ENCODE data around the gene HERC4. TPM values are rescaled to one million over a fixed set of nuclear protein-coding genes. Genes with fewer than 3 reads are reported as not detected.

HERC4 gene
- total and polyA plus RNA-seq, 7 experiments from 2014 or later = 21.2 to 113 (median 71.6) TPM

GRCh38 chr10:68111584-68111983 lies 36.5 kb upstream of the HERC4 start:
- CTCF ChIA-PET = no interaction called here
- Mint-ChIP-seq H3K27ac (no peak overlapping the region), H3K9me3 (no peaks in the 10 kb centered on the region), H3K27me3 (peaks cover 9 to 15% (median 11%) of the 10 kb centered on the region in 5 donors), H3K4me1 (peaks cover 0 to 2% (median 0%) of the 10 kb centered on the region in 7 donors), H3K36me3 (peaks cover 0 to 8% (median 0%) of the 10 kb centered on the region in 5 donors), H3K4me3 (no peak overlapping the region)
- Histone ChIP-seq H3K36me3 (ENCODE audit: control insufficient read depth in 2 of 3, insufficient read depth in 3 of 3, low read length in 3 of 3) (no peaks in the 10 kb centered on the region), H3K4me1 (ENCODE audit: control insufficient read depth in 2 of 2, insufficient read depth in 2 of 2, low read length in 2 of 2) (no peaks in the 10 kb centered on the region), H3K27me3 (ENCODE audit: control insufficient read depth in 2 of 2, insufficient read depth in 2 of 2, low read length in 2 of 2) (no peaks in the 10 kb centered on the region), H3K4me3 (ENCODE audit: low read length) (no peak overlapping the region), H3K27ac (ENCODE audit: low read depth, low read length) (no peak overlapping the region), H3K9me3 (ENCODE audit: control insufficient read depth in 2 of 3, low read length in 3 of 3) (no peaks in the 10 kb centered on the region)
- intact Hi-C loops (cut with micrococcal nuclease) = no loop called here
- DNase-seq (no peak), ATAC-seq (no peak)
- POLR2A ChIA-PET = no interaction called here

- H3K9me3 Mint-ChIP-seq = no peaks in the 10 kb centered on the region
- DNase-seq (no peak), ATAC-seq (no peak)
- no peaks in the 10 kb centered on the region for H3K36me3 Mint-ChIP-seq
- peaks cover 0 to 14% (median 4%) of the 10 kb centered on the region in 5 donors for H3K27me3 Mint-ChIP-seq
- Histone ChIP-seq H3K27me3 (ENCODE audit: control insufficient read depth in 2 of 2, insufficient read depth in 2 of 2, low read length in 2 of 2) (no peaks in the 10 kb centered on the region), H3K4me3 (ENCODE audit: low read length) (no peak overlapping the region), H3K27ac (ENCODE audit: low read depth, low read length) (no peak overlapping the region), H3K36me3 (ENCODE audit: control insufficient read depth in 2 of 3, insufficient read depth in 3 of 3, low read length in 3 of 3) (no peaks in the 10 kb centered on the region), H3K4me1 (ENCODE audit: control insufficient read depth in 2 of 2, insufficient read depth in 2 of 2, low read length in 2 of 2) (no peaks in the 10 kb centered on the region), H3K9me3 (ENCODE audit: control insufficient read depth in 2 of 3, low read length in 3 of 3) (no peaks in the 10 kb centered on the region)
- H3K4me1 Mint-ChIP-seq = no peaks in the 10 kb centered on the region
- H3K4me3 Mint-ChIP-seq = no peak overlapping the region
- CTCF ChIA-PET = no interaction called here
- intact Hi-C loops (cut with micrococcal nuclease) = no loop called here
- POLR2A ChIA-PET = no interaction called here
- no peak overlapping the region for H3K27ac Mint-ChIP-seq
Measured at GRCh38 chr10:68110027-68110426, 34.9 kb upstream of the HERC4 start.

GRCh38 chr10:68109331-68109730 lies 34.2 kb upstream of the HERC4 start, which contains the start of gene MYPN:
MYPN (plus strand) TSS chr10:68109488; CDS start chr10:68121439, 11,951 bp downstream.
- H3K4me1 ChIP-seq (ENCODE audit: control insufficient read depth in 2 of 2, insufficient read depth in 2 of 2, low read length in 2 of 2) = no peaks in the 10 kb centered on the region
- H3K9me3 Mint-ChIP-seq = no peaks in the 10 kb centered on the region
- no peaks in the 10 kb centered on the region for H3K36me3 ChIP-seq (ENCODE audit: control insufficient read depth in 2 of 3, insufficient read depth in 3 of 3, low read length in 3 of 3)
- intact Hi-C loops (cut with micrococcal nuclease) = no loop called here
- H3K9me3 ChIP-seq (ENCODE audit: control insufficient read depth in 2 of 3, low read length in 3 of 3) = no peaks in the 10 kb centered on the region
- no peaks in the 10 kb centered on the region for H3K4me1 Mint-ChIP-seq
- ChIA-PET POLR2A (no interaction called here), CTCF (no interaction called here)
- H3K36me3 Mint-ChIP-seq = no peaks in the 10 kb centered on the region
- H3K27ac ChIP-seq (ENCODE audit: low read depth, low read length) = no peak within 1 kb of the TSS
- DNase-seq (no peak), ATAC-seq (no peak)
- H3K27ac Mint-ChIP-seq = no peak within 1 kb of the TSS
- H3K27me3 Mint-ChIP-seq = peaks cover 0 to 14% (median 4%) of the 10 kb centered on the region in 5 donors
- H3K4me3 ChIP-seq (ENCODE audit: low read length) = no peak within 1 kb of the TSS
- H3K4me3 Mint-ChIP-seq = no peak within 1 kb of the TSS
- no peaks in the 10 kb centered on the region for H3K27me3 ChIP-seq (ENCODE audit: control insufficient read depth in 2 of 2, insufficient read depth in 2 of 2, low read length in 2 of 2)

- H3K27me3 Mint-ChIP-seq = peaks cover 0 to 14% (median 4%) of the 10 kb centered on the region in 5 donors
- POLR2A ChIA-PET = no interaction called here
- Histone ChIP-seq H3K27me3 (ENCODE audit: control insufficient read depth in 2 of 2, insufficient read depth in 2 of 2, low read length in 2 of 2) (no peaks in the 10 kb centered on the region), H3K4me1 (ENCODE audit: control insufficient read depth in 2 of 2, insufficient read depth in 2 of 2, low read length in 2 of 2) (no peaks in the 10 kb centered on the region), H3K27ac (ENCODE audit: low read depth, low read length) (no peak overlapping the region), H3K9me3 (ENCODE audit: control insufficient read depth in 2 of 3, low read length in 3 of 3) (no peaks in the 10 kb centered on the region), H3K36me3 (ENCODE audit: control insufficient read depth in 2 of 3, insufficient read depth in 3 of 3, low read length in 3 of 3) (no peaks in the 10 kb centered on the region), H3K4me3 (ENCODE audit: low read length) (no peak overlapping the region)
- DNase-seq (no peak), ATAC-seq (no peak)
- no peak overlapping the region for H3K27ac Mint-ChIP-seq
- H3K36me3 Mint-ChIP-seq = no peaks in the 10 kb centered on the region
- H3K9me3 Mint-ChIP-seq = no peaks in the 10 kb centered on the region
- CTCF ChIA-PET = no interaction called here
- no peaks in the 10 kb centered on the region for H3K4me1 Mint-ChIP-seq
- no peak overlapping the region for H3K4me3 Mint-ChIP-seq
- intact Hi-C loops (cut with micrococcal nuclease) = no loop called here
Measured at GRCh38 chr10:68108653-68109052, 33.6 kb upstream of the HERC4 start.

- H3K27me3 Mint-ChIP-seq = peaks cover 0 to 19% (median 4%) of the 10 kb centered on the region in 5 donors
Measured at GRCh38 chr10:68108051-68108450, 33.0 kb upstream of the HERC4 start.

GRCh38 chr10:68107651-68108050 lies 32.6 kb upstream of the HERC4 start:
- H3K9me3 ChIP-seq (ENCODE audit: control insufficient read depth in 2 of 3, low read length in 3 of 3) = no peaks in the 10 kb centered on the region
- H3K4me1 ChIP-seq (ENCODE audit: control insufficient read depth in 2 of 2, insufficient read depth in 2 of 2, low read length in 2 of 2) = no peaks in the 10 kb centered on the region
- Mint-ChIP-seq H3K36me3 (no peaks in the 10 kb centered on the region), H3K27me3 (peaks cover 0 to 23% (median 4%) of the 10 kb centered on the region in 5 donors), H3K9me3 (no peaks in the 10 kb centered on the region), H3K4me1 (no peaks in the 10 kb centered on the region), H3K27ac (no peak overlapping the region), H3K4me3 (no peak overlapping the region)
- H3K36me3 ChIP-seq (ENCODE audit: control insufficient read depth in 2 of 3, insufficient read depth in 3 of 3, low read length in 3 of 3) = no peaks in the 10 kb centered on the region
- H3K27me3 ChIP-seq (ENCODE audit: control insufficient read depth in 2 of 2, insufficient read depth in 2 of 2, low read length in 2 of 2) = no peaks in the 10 kb centered on the region
- H3K27ac ChIP-seq (ENCODE audit: low read depth, low read length) = no peak overlapping the region
- ChIA-PET POLR2A (no interaction called here), CTCF (no interaction called here)
- no peak for ATAC-seq
- intact Hi-C loops (cut with micrococcal nuclease) = no loop called here
- H3K4me3 ChIP-seq (ENCODE audit: low read length) = no peak overlapping the region
- no peak for DNase-seq

More at GRCh38 chr10:68108051-68108450, 33.0 kb upstream of the HERC4 start:
- Histone ChIP-seq H3K9me3 (ENCODE audit: control insufficient read depth in 2 of 3, low read length in 3 of 3) (no peaks in the 10 kb centered on the region), H3K27ac (ENCODE audit: low read depth, low read length) (no peak overlapping the region), H3K36me3 (ENCODE audit: control insufficient read depth in 2 of 3, insufficient read depth in 3 of 3, low read length in 3 of 3) (no peaks in the 10 kb centered on the region), H3K4me1 (ENCODE audit: control insufficient read depth in 2 of 2, insufficient read depth in 2 of 2, low read length in 2 of 2) (no peaks in the 10 kb centered on the region), H3K4me3 (ENCODE audit: low read length) (no peak overlapping the region), H3K27me3 (ENCODE audit: control insufficient read depth in 2 of 2, insufficient read depth in 2 of 2, low read length in 2 of 2) (no peaks in the 10 kb centered on the region)
- H3K27ac Mint-ChIP-seq = no peak overlapping the region
- DNase-seq (no peak), ATAC-seq (no peak)
- no peaks in the 10 kb centered on the region for H3K9me3 Mint-ChIP-seq
- H3K4me1 Mint-ChIP-seq = no peaks in the 10 kb centered on the region
- H3K4me3 Mint-ChIP-seq = no peak overlapping the region
- ChIA-PET POLR2A (no interaction called here), CTCF (no interaction called here)
- H3K36me3 Mint-ChIP-seq = no peaks in the 10 kb centered on the region
- intact Hi-C loops (cut with micrococcal nuclease) = no loop called here

GRCh38 chr10:68106656-68107055 lies 31.6 kb upstream of the HERC4 start:
- CTCF ChIA-PET = no interaction called here
- Histone ChIP-seq H3K36me3 (ENCODE audit: control insufficient read depth in 2 of 3, insufficient read depth in 3 of 3, low read length in 3 of 3) (no peaks in the 10 kb centered on the region), H3K9me3 (ENCODE audit: control insufficient read depth in 2 of 3, low read length in 3 of 3) (no peaks in the 10 kb centered on the region), H3K4me3 (ENCODE audit: low read length) (no peak overlapping the region), H3K4me1 (ENCODE audit: control insufficient read depth in 2 of 2, insufficient read depth in 2 of 2, low read length in 2 of 2) (no peaks in the 10 kb centered on the region), H3K27me3 (ENCODE audit: control insufficient read depth in 2 of 2, insufficient read depth in 2 of 2, low read length in 2 of 2) (no peaks in the 10 kb centered on the region), H3K27ac (ENCODE audit: low read depth, low read length) (no peak overlapping the region)
- H3K27ac Mint-ChIP-seq = no peak overlapping the region
- POLR2A ChIA-PET = interaction anchor here (0.6 kb wide), 1 partner anchor 303 kb away, joined by 3 read pairs; no protein-coding TSS in a partner anchor
- DNase-seq = no peak
- H3K9me3 Mint-ChIP-seq = no peaks in the 10 kb centered on the region
- no peak overlapping the region for H3K4me3 Mint-ChIP-seq
- ATAC-seq = no peak
- intact Hi-C loops (cut with micrococcal nuclease) = no loop called here
- no peaks in the 10 kb centered on the region for H3K4me1 Mint-ChIP-seq
- H3K27me3 Mint-ChIP-seq = peaks cover 0 to 27% (median 4%) of the 10 kb centered on the region in 5 donors
- H3K36me3 Mint-ChIP-seq = no peaks in the 10 kb centered on the region
